Astrocyte (in vitro differentiated cells and primary cell): ENCODE data around the gene FYN. TPM values are rescaled to one million over a fixed set of nuclear protein-coding genes. Genes with fewer than 3 reads are reported as not detected.

ENCODE experiments used
- DNase-seq: peaks from one replicate; pipeline ENCODE4 v3.0.0-alpha.2; 2010; ENCODE audit warnings: low read depth
- FAIRE-seq: peaks from 2 replicates; lab custom pipeline; 2011; peaks lifted over from hg19 to GRCh38; lab: Jason Lieb, UNC
- H2AFZ ChIP-seq: 2 replicates; pipeline ENCODE4 v1.6.0; 2012; ENCODE audit warnings: low read depth, low read length, inconsistent platforms
- H3K27ac ChIP-seq: 2 replicates; pipeline ENCODE4 v1.5.1; 2011; ENCODE audit warnings: low read depth, low read length, inconsistent platforms
- H3K27me3 ChIP-seq: 2 replicates; pipeline ENCODE4 v1.6.0; 2011; ENCODE audit warnings: low read length, inconsistent platforms; ENCODE audit not compliant: insufficient read depth
- H3K36me3 ChIP-seq: 2 replicates; pipeline ENCODE4 v1.5.1; 2011; ENCODE audit warnings: low read length, inconsistent platforms; ENCODE audit not compliant: insufficient read depth
- H3K4me1 ChIP-seq: 2 replicates; pipeline ENCODE4 v1.5.1; 2011; ENCODE audit warnings: low read length, inconsistent platforms; ENCODE audit not compliant: insufficient read depth
- H3K4me2 ChIP-seq: 2 replicates; pipeline ENCODE4 v1.6.0; 2012; ENCODE audit warnings: low read length, inconsistent platforms
- H3K4me3 ChIP-seq: 2 replicates; pipeline ENCODE4 v1.5.1; 2011; ENCODE audit warnings: low read depth, mild to moderate bottlenecking, low read length, inconsistent platforms; ENCODE audit not compliant: insufficient read depth
- H3K79me2 ChIP-seq: 2 replicates; pipeline ENCODE4 v1.6.0; 2012; ENCODE audit warnings: mild to moderate bottlenecking, low read length, inconsistent platforms; ENCODE audit not compliant: insufficient read depth
- H3K9ac ChIP-seq: 2 replicates; pipeline ENCODE4 v1.6.0; 2012; ENCODE audit warnings: mild to moderate bottlenecking, low read length, inconsistent platforms
- H3K9me3 ChIP-seq: 2 replicates; pipeline ENCODE4 v1.5.1; 2012; ENCODE audit warnings: low read depth, mild to moderate bottlenecking, low read length, inconsistent platforms; ENCODE audit not compliant: insufficient read depth
- H4K20me1 ChIP-seq: 2 replicates; pipeline ENCODE4 v1.6.0; 2012; ENCODE audit warnings: low read length, inconsistent platforms; ENCODE audit not compliant: insufficient read depth
- H3K27ac Mint-ChIP-seq: one replicate; pipeline ENCODE4 v1.8.0; 2021; ENCODE audit warnings: mild to moderate bottlenecking, mixed read lengths; ENCODE audit not compliant: unreplicated experiment
- H3K27me3 Mint-ChIP-seq: one replicate; pipeline ENCODE4 v1.8.0; 2021; ENCODE audit warnings: low read depth, mixed read lengths; ENCODE audit not compliant: unreplicated experiment
- H3K36me3 Mint-ChIP-seq: one replicate; pipeline ENCODE4 v1.8.0; 2021; ENCODE audit warnings: low read depth, mixed read lengths; ENCODE audit not compliant: unreplicated experiment
- H3K4me1 Mint-ChIP-seq: one replicate; pipeline ENCODE4 v1.8.0; 2021; ENCODE audit warnings: low read depth, mixed read lengths; ENCODE audit not compliant: unreplicated experiment
- H3K4me3 Mint-ChIP-seq: one replicate; pipeline ENCODE4 v1.8.0; 2021; ENCODE audit warnings: mild to moderate bottlenecking, moderate library complexity, mixed read lengths; ENCODE audit not compliant: unreplicated experiment
- H3K9me3 Mint-ChIP-seq: one replicate; pipeline ENCODE4 v1.8.0; 2021; ENCODE audit warnings: mild to moderate bottlenecking, mixed read lengths; ENCODE audit not compliant: unreplicated experiment
- CTCF ChIP-seq: IDR thresholded peaks from 2 replicates; pipeline ENCODE4 v1.5.1; 2011; ENCODE audit warnings: low read depth, mild to moderate bottlenecking, inconsistent platforms, low read length, moderate library complexity; ENCODE audit not compliant: insufficient read depth
- EZH2 ChIP-seq: IDR thresholded peaks from 2 replicates; pipeline ENCODE4 v1.6.1; 2012; ENCODE audit warnings: mild to moderate bottlenecking, low read length, inconsistent platforms; ENCODE audit not compliant: insufficient read depth
- total RNA-seq: library from RNA; stranded (reverse); gene quantifications from 2 replicates; pipeline ENCODE4 v1.2.1, GENCODE V29; 2021

Gene FYN
- total RNA-seq, 1 donor from 2014 or later: 167 TPM

- Histone ChIP-seq H3K9me3 (no peaks in the 10 kb centered on the region), H3K4me1 (peaks cover 46% of the 10 kb centered on the region), H2AFZ (no peak overlapping the region), H3K79me2 (peaks cover 66% of the 10 kb centered on the region), H3K27ac (peak overlapping the region; percentile 77), H3K36me3 (no peaks in the 10 kb centered on the region), H3K4me3 (no peak overlapping the region), H3K4me2 (peak overlapping the region; percentile 62), H3K9ac (peak overlapping the region; percentile 49), H3K27me3 (no peaks in the 10 kb centered on the region), H4K20me1 (peaks cover 28% of the 10 kb centered on the region)
- H3K36me3 Mint-ChIP-seq: peaks cover 9% of the 10 kb centered on the region
- DNase-seq (peak; percentile 66), FAIRE-seq (no peak)
- H3K9me3 Mint-ChIP-seq: no peaks in the 10 kb centered on the region
- TF ChIP-seq EZH2: no peak
- TF ChIP-seq CTCF: no peak
- H3K4me3 Mint-ChIP-seq: no peak overlapping the region
- no peak overlapping the region for H3K27ac Mint-ChIP-seq
- no peaks in the 10 kb centered on the region for H3K27me3 Mint-ChIP-seq
- H3K4me1 Mint-ChIP-seq: peaks cover 37% of the 10 kb centered on the region
Observed at GRCh38 chr6:111842891-111843290, 30.4 kb downstream of the FYN start.

DNA sequence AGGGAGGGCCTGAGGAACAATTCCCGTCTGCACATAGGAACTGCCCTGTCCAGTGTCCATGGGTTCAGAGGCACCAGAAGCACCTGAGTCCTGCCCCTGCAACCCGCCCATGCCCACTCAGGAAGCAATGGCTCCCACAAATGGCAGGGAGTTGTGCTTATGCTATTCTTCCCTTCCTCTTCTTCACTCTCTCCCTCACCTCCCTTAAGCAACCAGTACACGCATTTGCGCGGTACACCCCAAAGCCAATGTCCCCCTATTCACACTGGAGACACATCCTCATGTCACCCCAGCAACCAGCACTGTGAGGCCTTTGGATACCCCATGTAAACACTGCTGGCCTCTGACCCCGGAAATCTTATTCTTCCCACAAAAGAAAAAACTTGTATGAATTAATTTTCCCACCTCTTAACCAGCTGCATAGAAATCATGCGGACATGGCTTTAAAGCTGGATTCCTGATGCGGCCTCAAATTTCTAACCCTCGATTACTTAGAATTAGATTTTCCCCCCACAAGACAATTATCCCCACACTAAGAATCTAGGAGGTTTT, 30.9 kb downstream of the FYN start:
- Histone ChIP-seq H4K20me1 (peaks cover 23% of the 10 kb centered on the region), H3K9me3 (no peaks in the 10 kb centered on the region), H3K4me2 (peak overlapping the region; percentile 62), H3K79me2 (peaks cover 66% of the 10 kb centered on the region), H3K9ac (peak overlapping the region; percentile 49), H3K27ac (peak overlapping the region; percentile 77), H3K4me1 (peaks cover 46% of the 10 kb centered on the region), H2AFZ (peak overlapping the region; percentile 15), H3K27me3 (no peaks in the 10 kb centered on the region), H3K36me3 (no peaks in the 10 kb centered on the region), H3K4me3 (no peak overlapping the region)
- FAIRE-seq (no peak), DNase-seq (no peak)
- H3K4me3 Mint-ChIP-seq: no peak overlapping the region
- H3K27ac Mint-ChIP-seq: no peak overlapping the region
- H3K27me3 Mint-ChIP-seq: no peaks in the 10 kb centered on the region
- TF ChIP-seq CTCF (no peak), EZH2 (no peak)
- peaks cover 32% of the 10 kb centered on the region for H3K4me1 Mint-ChIP-seq
- no peaks in the 10 kb centered on the region for H3K9me3 Mint-ChIP-seq
- H3K36me3 Mint-ChIP-seq: peaks cover 9% of the 10 kb centered on the region

DNA sequence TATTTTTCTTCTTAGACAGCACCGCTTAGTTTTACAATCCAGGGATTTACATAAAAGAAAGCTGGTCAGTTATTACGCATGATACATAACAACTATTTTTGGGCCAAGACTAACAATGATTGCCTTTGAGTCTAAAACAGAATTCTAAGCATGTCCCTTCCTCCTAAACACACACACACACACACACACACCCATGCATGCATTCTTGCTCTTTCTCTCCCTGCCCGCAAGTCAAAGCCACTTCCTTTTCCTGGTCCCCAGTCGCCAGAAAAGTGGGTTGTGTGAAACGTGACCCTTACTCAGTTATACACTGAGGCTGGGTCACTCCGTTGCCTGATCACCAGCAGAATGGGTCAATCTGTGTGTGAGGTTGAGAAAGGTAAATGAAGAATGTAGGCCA, 31.4 kb downstream of the FYN start:
- Histone ChIP-seq H3K4me3 (no peak overlapping the region), H3K9ac (peak overlapping the region; percentile 49), H4K20me1 (peaks cover 18% of the 10 kb centered on the region), H3K27me3 (no peaks in the 10 kb centered on the region), H3K27ac (peak overlapping the region; percentile 77), H3K4me2 (peak overlapping the region; percentile 62), H3K79me2 (peaks cover 62% of the 10 kb centered on the region), H3K4me1 (peaks cover 46% of the 10 kb centered on the region), H2AFZ (peak overlapping the region; percentile 15), H3K36me3 (no peaks in the 10 kb centered on the region), H3K9me3 (no peaks in the 10 kb centered on the region)
- peaks cover 31% of the 10 kb centered on the region for H3K4me1 Mint-ChIP-seq
- DNase-seq (peak; percentile 99), FAIRE-seq (peak; percentile 43)
- H3K9me3 Mint-ChIP-seq: no peaks in the 10 kb centered on the region
- no peak overlapping the region for H3K4me3 Mint-ChIP-seq
- no peaks in the 10 kb centered on the region for H3K27me3 Mint-ChIP-seq
- peaks cover 9% of the 10 kb centered on the region for H3K36me3 Mint-ChIP-seq
- no peak overlapping the region for H3K27ac Mint-ChIP-seq
- TF ChIP-seq CTCF: no peak
- TF ChIP-seq EZH2: no peak
